ENCODE results near the gene ZGPAT.

ZGPAT gene

GRCh38 chr20:63753381-63753780 is 45.5 kb downstream of the ZGPAT start:
- Histone ChIP-seq H3K36me3 (ENCODE audit: insufficient read depth, insufficient read length, low read length) (peaks cover 18% of the 10 kb centered on the region), H3K27me3 (ENCODE audit: insufficient read depth, insufficient read length) (no peaks in the 10 kb centered on the region), H3K9me3 (ENCODE audit: insufficient read depth, low read length) (no peaks in the 10 kb centered on the region), H3K9ac (ENCODE audit: insufficient read length, low read depth) (peak overlapping the region; percentile 24), H3K4me3 (ENCODE audit: insufficient read length, low read depth) (no peak overlapping the region), H3K4me1 (ENCODE audit: insufficient read depth, insufficient read length) (peaks cover 19% of the 10 kb centered on the region)
- no peak for DNase-seq (ENCODE audit: low read depth, low spot score)
- no peak for TF ChIP-seq SUZ12 (IDR thresholded peaks at IDR 0.05; ENCODE audit: extremely low read depth, insufficient read depth, insufficient read length)
- TF ChIP-seq ZNF274 (IDR thresholded peaks at IDR 0.05; ENCODE audit: low read depth, low read length): no peak
- TF ChIP-seq YY1 (IDR thresholded peaks at IDR 0.05; ENCODE audit: insufficient read depth, insufficient read length): no peak

- TF ChIP-seq SUZ12 (IDR thresholded peaks at IDR 0.05; ENCODE audit: extremely low read depth, insufficient read depth, insufficient read length): no peak
- TF ChIP-seq YY1 (IDR thresholded peaks at IDR 0.05; ENCODE audit: insufficient read depth, insufficient read length): no peak
- TF ChIP-seq ZNF274 (IDR thresholded peaks at IDR 0.05; ENCODE audit: low read depth, low read length): no peak
- no peak for DNase-seq (ENCODE audit: low read depth, low spot score)
Measured at GRCh38 chr20:63754008-63754407, 46.2 kb downstream of the ZGPAT start.

GRCh38 chr20:63755933-63756647 is 48.3 kb downstream of the ZGPAT start:
- peaks cover 14% of the 10 kb centered on the region for H3K36me3 ChIP-seq (ENCODE audit: insufficient read depth, insufficient read length, low read length)
- H3K4me3 ChIP-seq (ENCODE audit: insufficient read length, low read depth): no peak overlapping the region
- no peaks in the 10 kb centered on the region; the same call in 1 of the 2 replicates for H3K9me3 ChIP-seq (ENCODE audit: insufficient read depth, low read length)
- peaks cover 19% of the 10 kb centered on the region for H3K4me1 ChIP-seq (ENCODE audit: insufficient read depth, insufficient read length)
- TF ChIP-seq SUZ12 (IDR thresholded peaks at IDR 0.05; ENCODE audit: extremely low read depth, insufficient read depth, insufficient read length) (no peak), ZNF274 (IDR thresholded peaks at IDR 0.05; ENCODE audit: low read depth, low read length) (no peak), YY1 (IDR thresholded peaks at IDR 0.05; ENCODE audit: insufficient read depth, insufficient read length) (no peak)
- H3K27me3 ChIP-seq (ENCODE audit: insufficient read depth, insufficient read length): no peaks in the 10 kb centered on the region
- H3K9ac ChIP-seq (ENCODE audit: insufficient read length, low read depth): no peak overlapping the region
- DNase-seq (ENCODE audit: low read depth, low spot score): no peak

More at GRCh38 chr20:63754008-63754407, 46.2 kb downstream of the ZGPAT start:
- Histone ChIP-seq H3K4me3 (ENCODE audit: insufficient read length, low read depth) (no peak overlapping the region), H3K36me3 (ENCODE audit: insufficient read depth, insufficient read length, low read length) (peaks cover 13% of the 10 kb centered on the region), H3K9me3 (ENCODE audit: insufficient read depth, low read length) (no peaks in the 10 kb centered on the region), H3K9ac (ENCODE audit: insufficient read length, low read depth) (no peak overlapping the region), H3K27me3 (ENCODE audit: insufficient read depth, insufficient read length) (no peaks in the 10 kb centered on the region), H3K4me1 (ENCODE audit: insufficient read depth, insufficient read length) (peaks cover 19% of the 10 kb centered on the region)

GRCh38 chr20:63756648-63756991 is 48.8 kb downstream of the ZGPAT start:
- Histone ChIP-seq H3K9me3 (ENCODE audit: insufficient read depth, low read length) (no peaks in the 10 kb centered on the region; the same call in 1 of the 2 replicates), H3K27me3 (ENCODE audit: insufficient read depth, insufficient read length) (no peaks in the 10 kb centered on the region), H3K4me1 (ENCODE audit: insufficient read depth, insufficient read length) (peaks cover 16% of the 10 kb centered on the region), H3K36me3 (ENCODE audit: insufficient read depth, insufficient read length, low read length) (peaks cover 14% of the 10 kb centered on the region), H3K9ac (ENCODE audit: insufficient read length, low read depth) (no peak overlapping the region), H3K4me3 (ENCODE audit: insufficient read length, low read depth) (no peak overlapping the region)
- DNase-seq (ENCODE audit: low read depth, low spot score): no peak
- TF ChIP-seq SUZ12 (IDR thresholded peaks at IDR 0.05; ENCODE audit: extremely low read depth, insufficient read depth, insufficient read length) (no peak), YY1 (IDR thresholded peaks at IDR 0.05; ENCODE audit: insufficient read depth, insufficient read length) (no peak), ZNF274 (IDR thresholded peaks at IDR 0.05; ENCODE audit: low read depth, low read length) (no peak)

GRCh38 chr20:63758152-63758551 is 50.3 kb downstream of the ZGPAT start:
- peaks cover 4% of the 10 kb centered on the region for H3K4me1 ChIP-seq (ENCODE audit: insufficient read depth, insufficient read length)

GRCh38 chr20:63759377-63759901 is 51.6 kb downstream of the ZGPAT start:
- no peak for TF ChIP-seq YY1 (IDR thresholded peaks at IDR 0.05; ENCODE audit: insufficient read depth, insufficient read length)
- TF ChIP-seq SUZ12 (IDR thresholded peaks at IDR 0.05; ENCODE audit: extremely low read depth, insufficient read depth, insufficient read length): no peak
- no peak for TF ChIP-seq ZNF274 (IDR thresholded peaks at IDR 0.05; ENCODE audit: low read depth, low read length)

More at GRCh38 chr20:63758152-63758551, 50.3 kb downstream of the ZGPAT start:
- H3K4me3 ChIP-seq (ENCODE audit: insufficient read length, low read depth): no peak overlapping the region
- TF ChIP-seq ZNF274 (IDR thresholded peaks at IDR 0.05; ENCODE audit: low read depth, low read length) (no peak), SUZ12 (IDR thresholded peaks at IDR 0.05; ENCODE audit: extremely low read depth, insufficient read depth, insufficient read length) (no peak), YY1 (IDR thresholded peaks at IDR 0.05; ENCODE audit: insufficient read depth, insufficient read length) (no peak)
- no peak for DNase-seq (ENCODE audit: low read depth, low spot score)
- peaks cover 16% of the 10 kb centered on the region for H3K36me3 ChIP-seq (ENCODE audit: insufficient read depth, insufficient read length, low read length)
- no peak overlapping the region for H3K9ac ChIP-seq (ENCODE audit: insufficient read length, low read depth)
- no peaks in the 10 kb centered on the region; the same call in 1 of the 2 replicates for H3K9me3 ChIP-seq (ENCODE audit: insufficient read depth, low read length)
- no peaks in the 10 kb centered on the region for H3K27me3 ChIP-seq (ENCODE audit: insufficient read depth, insufficient read length)

GRCh38 chr20:63765082-63765873 is 57.4 kb downstream of the ZGPAT start:
- Histone ChIP-seq H3K4me3 (ENCODE audit: insufficient read length, low read depth) (no peak overlapping the region), H3K4me1 (ENCODE audit: insufficient read depth, insufficient read length) (peaks cover 2% of the 10 kb centered on the region), H3K9ac (ENCODE audit: insufficient read length, low read depth) (no peak overlapping the region), H3K36me3 (ENCODE audit: insufficient read depth, insufficient read length, low read length) (peaks cover 44% of the 10 kb centered on the region), H3K27me3 (ENCODE audit: insufficient read depth, insufficient read length) (no peaks in the 10 kb centered on the region), H3K9me3 (ENCODE audit: insufficient read depth, low read length) (no peaks in the 10 kb centered on the region)
- no peak for DNase-seq (ENCODE audit: low read depth, low spot score)
- TF ChIP-seq YY1 (IDR thresholded peaks at IDR 0.05; ENCODE audit: insufficient read depth, insufficient read length): no peak
- TF ChIP-seq SUZ12 (IDR thresholded peaks at IDR 0.05; ENCODE audit: extremely low read depth, insufficient read depth, insufficient read length): no peak
- no peak for TF ChIP-seq ZNF274 (IDR thresholded peaks at IDR 0.05; ENCODE audit: low read depth, low read length)

More at GRCh38 chr20:63759377-63759901, 51.6 kb downstream of the ZGPAT start:
- H3K9me3 ChIP-seq (ENCODE audit: insufficient read depth, low read length): no peaks in the 10 kb centered on the region; the same call in 1 of the 2 replicates
- peaks cover 20% of the 10 kb centered on the region for H3K36me3 ChIP-seq (ENCODE audit: insufficient read depth, insufficient read length, low read length)
- H3K9ac ChIP-seq (ENCODE audit: insufficient read length, low read depth): no peak overlapping the region
- no peaks in the 10 kb centered on the region for H3K4me1 ChIP-seq (ENCODE audit: insufficient read depth, insufficient read length)
- no peak for DNase-seq (ENCODE audit: low read depth, low spot score)
- no peaks in the 10 kb centered on the region for H3K27me3 ChIP-seq (ENCODE audit: insufficient read depth, insufficient read length)
- no peak overlapping the region for H3K4me3 ChIP-seq (ENCODE audit: insufficient read length, low read depth)
